Measurements from ENCODE around the gene AIRE. TPM values are rescaled to one million over a fixed set of nuclear protein-coding genes. Genes with fewer than 3 reads are reported as not detected.
"Not testable (repeated sequence)": the region's sequence is repeated elsewhere in the genome, so short reads cannot be mapped to it uniquely, and the experiment has no call there.

The AIRE gene
- polyA plus RNA-seq, 3 donors: 0.49 to 0.80 (median 0.50) TPM

DNA sequence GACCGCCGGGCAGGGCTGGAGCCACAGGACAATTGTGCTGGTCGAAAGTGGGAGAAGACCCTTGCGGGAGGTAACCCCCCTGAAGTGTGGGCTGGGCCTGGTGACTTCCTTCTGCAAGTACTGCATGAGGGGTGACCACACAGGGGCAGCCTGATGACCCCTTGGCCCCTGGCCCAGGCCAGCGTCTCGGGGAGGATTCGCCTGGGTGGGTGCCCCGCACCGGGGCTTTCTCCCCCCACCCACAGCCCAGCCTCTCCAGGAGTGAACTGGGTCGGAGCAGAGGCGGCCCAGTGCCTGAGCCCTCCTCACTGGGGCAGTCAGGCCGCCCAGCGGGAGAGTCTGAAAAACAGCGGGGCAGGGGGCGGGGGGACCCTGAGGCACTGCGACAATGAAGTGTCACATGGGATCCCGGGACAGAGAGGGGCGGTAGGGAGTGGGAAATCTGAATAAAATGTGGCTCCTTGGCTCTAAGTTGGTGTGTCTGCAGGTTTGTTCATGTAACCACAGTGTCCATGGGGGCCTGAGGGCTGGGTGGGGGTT, 22.4 kb upstream of the AIRE start:
- peak in 5 of 11 donors; percentile 15 to 54 (median 34) for DNase-seq (ENCODE audit: extremely low read depth in 1 of 11, low read depth in 9 of 11, low spot score in 4 of 11)

- no peak for DNase-seq (ENCODE audit: extremely low read depth in 1 of 11, low read depth in 9 of 11, low spot score in 4 of 11)
Observed at GRCh38 chr21:44263768-44264167, 21.9 kb upstream of the AIRE start.

GRCh38 chr21:44265734-44266270, 19.9 kb upstream of the AIRE start:
- no peak for DNase-seq (ENCODE audit: extremely low read depth in 1 of 11, low read depth in 9 of 11, low spot score in 4 of 11)

GRCh38 chr21:44267655-44268142, 18.0 kb upstream of the AIRE start:
- DNase-seq (ENCODE audit: extremely low read depth in 1 of 11, low read depth in 9 of 11, low spot score in 4 of 11): no peak

GRCh38 chr21:44269090-44269489, 16.6 kb upstream of the AIRE start:
- DNase-seq (ENCODE audit: extremely low read depth in 1 of 11, low read depth in 9 of 11, low spot score in 4 of 11): no peak

GRCh38 chr21:44271558-44272283, 14.0 kb upstream of the AIRE start:
- no peak for DNase-seq (ENCODE audit: extremely low read depth in 1 of 11, low read depth in 9 of 11, low spot score in 4 of 11)

GRCh38 chr21:44272284-44272858, 13.3 kb upstream of the AIRE start:
- DNase-seq (ENCODE audit: extremely low read depth in 1 of 11, low read depth in 9 of 11, low spot score in 4 of 11): no peak

DNA sequence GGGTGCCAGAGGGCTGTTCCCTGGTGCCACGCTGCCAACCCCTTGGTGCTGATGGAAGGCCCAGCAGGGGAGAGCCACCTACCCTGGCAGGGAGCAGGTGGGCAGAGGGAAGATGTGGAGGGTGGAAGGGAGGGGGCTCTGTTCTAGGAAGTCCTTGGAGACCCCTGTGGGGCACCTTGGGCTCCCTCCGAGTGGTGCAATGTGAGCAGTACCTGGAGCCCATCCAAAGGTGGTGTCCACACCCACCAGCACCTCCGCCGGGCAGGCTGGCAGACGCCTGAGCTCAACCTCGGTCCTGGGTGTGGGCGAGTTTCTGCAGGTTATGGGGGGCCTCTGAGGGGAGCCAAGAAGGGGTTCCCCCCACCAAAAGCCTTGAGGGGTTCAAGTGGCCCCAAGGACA, 12.6 kb upstream of the AIRE start:
- no peak for DNase-seq (ENCODE audit: extremely low read depth in 1 of 11, low read depth in 9 of 11, low spot score in 4 of 11)

DNA sequence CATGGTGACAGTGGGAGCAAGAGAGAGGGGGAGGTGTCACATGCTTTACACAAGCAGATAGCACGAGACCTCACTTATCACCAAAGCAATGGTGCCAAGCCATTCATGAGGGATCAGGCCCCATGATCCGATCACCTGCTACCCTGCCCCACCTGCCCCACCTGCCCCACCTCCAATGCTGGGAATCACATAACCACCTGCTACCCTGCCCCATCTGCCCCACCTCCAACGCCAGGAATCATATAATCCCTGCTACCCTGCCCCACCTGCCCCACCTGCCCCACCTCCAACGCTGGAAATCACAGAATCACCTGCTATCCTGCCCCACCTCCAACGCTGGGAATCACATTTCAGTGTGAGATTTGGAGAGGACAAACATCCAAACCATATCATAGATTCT, 10.6 kb upstream of the AIRE start:
- DNase-seq (ENCODE audit: extremely low read depth in 1 of 11, low read depth in 9 of 11, low spot score in 4 of 11): no peak

- DNase-seq (ENCODE audit: extremely low read depth in 1 of 11, low read depth in 9 of 11, low spot score in 4 of 11): no peak
Observed at GRCh38 chr21:44279354-44280260, 6.1 kb upstream of the AIRE start.

DNA sequence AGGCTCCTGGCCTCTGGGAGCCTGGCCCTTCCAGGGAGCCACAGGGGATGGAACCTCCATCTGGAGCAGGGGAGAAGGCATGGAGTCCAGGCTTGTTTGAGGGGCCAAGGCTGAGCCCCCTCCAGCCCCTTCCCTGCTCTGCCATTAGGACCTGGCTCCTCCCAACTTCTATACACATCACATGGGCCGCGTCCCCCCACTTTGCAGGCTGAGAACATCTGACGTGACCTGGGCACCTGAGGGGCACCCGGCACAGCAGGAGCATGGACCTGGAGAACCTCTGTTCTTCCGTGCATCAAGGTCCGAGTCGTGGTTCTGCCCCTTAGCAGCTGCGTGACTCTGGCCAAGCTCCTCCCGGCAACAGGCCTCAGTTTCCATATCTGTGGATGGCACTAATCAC, 3.9 kb upstream of the AIRE start:
- no peak for DNase-seq (ENCODE audit: extremely low read depth in 1 of 11, low read depth in 9 of 11, low spot score in 4 of 11)

- DNase-seq (ENCODE audit: extremely low read depth in 1 of 11, low read depth in 9 of 11, low spot score in 4 of 11): no peak
Observed at GRCh38 chr21:44282370-44282769, 3.3 kb upstream of the AIRE start.

- DNase-seq (ENCODE audit: extremely low read depth in 1 of 11, low read depth in 9 of 11, low spot score in 4 of 11): not testable (repeated sequence)
Observed at GRCh38 chr21:44283211-44283785, 2.4 kb upstream of the AIRE start.

DNA sequence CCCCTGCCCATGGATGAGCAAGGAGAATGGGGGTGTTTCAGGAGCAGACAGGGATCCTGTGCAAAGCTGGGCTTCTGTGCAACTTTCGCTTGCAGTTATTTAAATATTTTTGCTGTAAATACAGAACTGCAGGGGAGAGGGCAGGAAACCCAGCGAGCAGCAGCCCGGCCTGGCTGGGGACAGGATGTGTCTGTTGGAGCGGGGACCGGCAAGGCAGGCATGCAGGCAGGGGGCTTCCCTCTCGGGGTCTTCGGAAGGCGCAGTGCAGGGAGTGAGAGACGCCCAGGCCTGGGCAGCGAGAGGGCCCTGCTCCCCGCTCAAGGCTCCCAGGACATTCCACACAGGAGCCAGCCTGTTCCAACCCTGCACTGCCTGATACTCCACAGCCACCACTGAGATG, 1.7 kb upstream of the AIRE start:
- DNase-seq (ENCODE audit: extremely low read depth in 1 of 11, low read depth in 9 of 11, low spot score in 4 of 11): no peak

- DNase-seq (ENCODE audit: extremely low read depth in 1 of 11, low read depth in 9 of 11, low spot score in 4 of 11): no peak
Observed at GRCh38 chr21:44286086-44286715, 525 bp downstream of the AIRE start.

DNA sequence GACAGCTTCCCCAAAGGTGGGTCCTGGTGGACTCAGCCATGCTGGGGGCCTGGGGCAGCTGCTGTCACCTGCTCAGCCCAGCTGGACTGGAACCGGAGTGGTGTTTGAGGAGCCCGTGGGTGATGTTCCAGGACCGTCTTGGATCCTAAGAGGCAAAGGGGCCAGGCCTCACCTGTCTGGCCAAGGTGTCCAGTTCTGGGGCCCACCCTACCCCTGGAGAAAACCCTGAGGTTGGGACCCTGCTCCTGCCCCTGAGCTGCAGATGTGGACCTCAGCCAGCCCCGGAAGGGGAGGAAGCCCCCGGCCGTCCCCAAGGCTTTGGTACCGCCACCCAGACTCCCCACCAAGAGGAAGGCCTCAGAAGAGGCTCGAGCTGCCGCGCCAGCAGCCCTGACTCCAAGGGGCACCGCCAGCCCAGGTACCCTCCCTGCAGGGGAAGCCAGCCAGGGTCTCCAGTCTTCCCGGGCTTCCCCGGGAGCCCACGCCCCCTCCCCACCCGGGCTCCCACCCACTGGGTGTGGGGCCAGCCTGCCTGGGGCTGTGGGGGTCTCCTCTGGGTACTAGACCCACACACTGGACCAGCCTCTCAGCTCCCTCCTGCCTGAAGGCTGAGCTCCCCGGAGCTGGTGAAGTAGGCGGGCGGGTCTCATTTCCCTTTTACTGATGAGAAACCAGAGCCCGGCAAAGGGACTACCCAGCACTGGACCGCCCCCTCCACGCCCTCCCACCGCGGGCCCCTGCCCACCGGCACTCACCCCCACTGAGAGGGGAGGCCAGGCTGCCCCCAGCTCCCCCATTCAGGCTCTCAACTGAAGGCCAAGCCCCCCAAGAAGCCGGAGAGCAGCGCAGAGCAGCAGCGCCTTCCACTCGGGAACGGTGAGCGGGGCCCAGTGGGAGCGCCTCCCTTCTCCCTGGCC, 1.3 kb downstream of the AIRE start:
- no peak for DNase-seq (ENCODE audit: extremely low read depth in 1 of 11, low read depth in 9 of 11, low spot score in 4 of 11)

DNA sequence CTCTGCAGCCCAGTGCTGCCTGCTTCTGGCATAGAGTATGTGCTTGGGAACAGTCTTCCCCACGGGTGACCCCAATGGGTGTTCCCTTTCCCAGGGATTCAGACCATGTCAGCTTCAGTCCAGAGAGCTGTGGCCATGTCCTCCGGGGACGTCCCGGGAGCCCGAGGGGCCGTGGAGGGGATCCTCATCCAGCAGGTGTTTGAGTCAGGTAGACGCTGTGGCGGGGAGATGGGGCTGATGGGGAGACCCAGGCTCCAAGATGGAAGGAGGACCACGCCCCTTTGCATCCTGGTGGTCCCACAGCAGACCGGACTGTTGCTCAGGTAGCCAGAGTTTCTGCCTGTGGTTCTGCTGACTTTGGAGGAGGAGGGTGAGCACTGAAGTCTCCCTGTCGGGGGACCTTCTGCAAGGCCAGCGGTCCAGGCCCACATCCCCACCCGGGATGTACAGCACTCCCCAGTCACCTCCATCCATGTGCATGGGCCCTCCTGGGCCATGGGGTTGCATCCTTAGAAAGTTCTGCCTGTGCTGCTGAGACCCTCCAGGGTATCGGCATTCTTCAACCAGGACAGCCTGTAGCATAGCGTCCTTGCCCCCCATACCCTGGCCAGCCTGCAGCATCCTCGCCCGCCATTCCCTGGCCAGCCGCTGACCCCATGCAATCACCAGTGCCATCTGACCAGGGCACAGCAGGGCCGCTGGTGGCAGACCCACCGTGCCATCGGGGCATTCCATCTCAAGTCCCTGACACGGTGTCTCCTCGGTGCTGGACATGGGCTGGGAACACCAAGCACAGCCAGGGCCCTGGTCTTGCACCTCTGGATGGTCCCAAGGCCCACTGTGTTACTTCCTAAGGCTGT, 2.8 kb downstream of the AIRE start:
- no peak for DNase-seq (ENCODE audit: extremely low read depth in 1 of 11, low read depth in 9 of 11, low spot score in 4 of 11)

All from renal cortex interstitium (tissue), 11 donors.